Measurements from ENCODE around the gene C5orf52.
"Not testable (repeated sequence)": the region's sequence is repeated elsewhere in the genome, so short reads cannot be mapped to it uniquely, and the experiment has no call there.

DNA sequence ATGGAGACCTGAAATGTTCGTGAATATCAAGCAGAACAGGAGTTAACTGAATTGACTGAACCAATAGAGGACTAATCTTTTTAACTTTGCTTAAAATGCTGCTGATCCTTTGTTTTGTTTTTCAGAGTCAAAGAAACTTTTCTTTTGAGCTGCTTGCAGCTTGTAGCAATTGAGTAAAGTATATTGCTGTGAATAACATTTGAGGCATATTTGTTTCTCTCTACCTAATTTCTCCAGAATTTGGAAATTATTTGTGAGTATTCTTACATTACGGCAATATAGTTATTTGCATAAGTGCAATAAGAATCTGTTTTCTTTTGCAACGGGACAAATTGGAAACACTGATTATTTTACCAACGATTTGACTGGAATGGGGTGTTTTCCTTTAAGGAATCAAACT is 27.3 kb downstream of the C5orf52 start:
- TF ChIP-seq, protein P1, sequence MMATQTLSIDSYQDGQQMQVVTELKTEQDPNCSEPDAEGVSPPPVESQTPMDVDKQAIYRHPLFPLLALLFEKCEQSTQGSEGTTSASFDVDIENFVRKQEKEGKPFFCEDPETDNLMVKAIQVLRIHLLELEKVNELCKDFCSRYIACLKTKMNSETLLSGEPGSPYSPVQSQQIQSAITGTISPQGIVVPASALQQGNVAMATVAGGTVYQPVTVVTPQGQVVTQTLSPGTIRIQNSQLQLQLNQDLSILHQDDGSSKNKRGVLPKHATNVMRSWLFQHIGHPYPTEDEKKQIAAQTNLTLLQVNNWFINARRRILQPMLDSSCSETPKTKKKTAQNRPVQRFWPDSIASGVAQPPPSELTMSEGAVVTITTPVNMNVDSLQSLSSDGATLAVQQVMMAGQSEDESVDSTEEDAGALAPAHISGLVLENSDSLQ (IDR thresholded peaks at IDR 0.05) = not testable (repeated sequence)
- not testable (repeated sequence) for TF ChIP-seq FOXM1 (IDR thresholded peaks at IDR 0.05; ENCODE audit: borderline replicate concordance); ARNT (IDR thresholded peaks at IDR 0.05); L3MBTL2 (conservative IDR thresholded peaks at IDR 0.05); SP1 (IDR thresholded peaks at IDR 0.05); FOXA1 (IDR thresholded peaks at IDR 0.05); TARDBP (IDR thresholded peaks at IDR 0.05); ELF4 (IDR thresholded peaks at IDR 0.05); CTBP1 (IDR thresholded peaks at IDR 0.05; ENCODE audit: borderline replicate concordance); FOXK2 (IDR thresholded peaks at IDR 0.05); ZNF384 (IDR thresholded peaks at IDR 0.05); HDGF (IDR thresholded peaks at IDR 0.05; ENCODE audit: borderline replicate concordance); BHLHE40 (IDR thresholded peaks at IDR 0.05; ENCODE audit: borderline replicate concordance)
